ENCODE measurements around the gene FAHD1.

DNA sequence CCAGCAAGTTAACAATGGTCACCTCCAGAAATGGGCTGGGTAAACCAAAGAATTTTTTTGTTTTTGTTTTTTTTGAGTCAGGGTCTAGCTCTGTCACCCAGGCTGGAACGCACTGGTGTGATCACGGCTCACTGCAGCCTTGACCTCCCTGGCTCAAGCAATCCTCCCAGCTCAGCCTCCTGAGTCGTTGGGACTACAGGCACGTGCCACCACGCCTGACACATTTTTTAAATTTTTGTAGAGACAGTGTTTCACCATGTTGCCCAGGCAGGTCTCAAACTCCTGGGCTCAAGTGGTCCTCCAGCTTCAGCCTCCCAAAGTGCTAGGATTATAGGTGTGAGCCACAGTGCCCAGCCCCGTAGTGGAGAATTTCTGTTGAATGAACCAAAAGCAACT is 46.3 kb upstream of the FAHD1 start:
- TF ChIP-seq, protein P1, sequence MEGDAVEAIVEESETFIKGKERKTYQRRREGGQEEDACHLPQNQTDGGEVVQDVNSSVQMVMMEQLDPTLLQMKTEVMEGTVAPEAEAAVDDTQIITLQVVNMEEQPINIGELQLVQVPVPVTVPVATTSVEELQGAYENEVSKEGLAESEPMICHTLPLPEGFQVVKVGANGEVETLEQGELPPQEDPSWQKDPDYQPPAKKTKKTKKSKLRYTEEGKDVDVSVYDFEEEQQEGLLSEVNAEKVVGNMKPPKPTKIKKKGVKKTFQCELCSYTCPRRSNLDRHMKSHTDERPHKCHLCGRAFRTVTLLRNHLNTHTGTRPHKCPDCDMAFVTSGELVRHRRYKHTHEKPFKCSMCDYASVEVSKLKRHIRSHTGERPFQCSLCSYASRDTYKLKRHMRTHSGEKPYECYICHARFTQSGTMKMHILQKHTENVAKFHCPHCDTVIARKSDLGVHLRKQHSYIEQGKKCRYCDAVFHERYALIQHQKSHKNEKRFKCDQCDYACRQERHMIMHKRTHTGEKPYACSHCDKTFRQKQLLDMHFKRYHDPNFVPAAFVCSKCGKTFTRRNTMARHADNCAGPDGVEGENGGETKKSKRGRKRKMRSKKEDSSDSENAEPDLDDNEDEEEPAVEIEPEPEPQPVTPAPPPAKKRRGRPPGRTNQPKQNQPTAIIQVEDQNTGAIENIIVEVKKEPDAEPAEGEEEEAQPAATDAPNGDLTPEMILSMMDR (IDR thresholded peaks at IDR 0.05; ENCODE audit: low read depth, low read length, poor library complexity, severe bottlenecking) = no peak
- TF ChIP-seq EZH2phosphoT487 (IDR thresholded peaks at IDR 0.05; ENCODE audit: borderline replicate concordance, low read length) = no peak
